Measurements from ENCODE around the gene C19orf85.
"Not testable (repeated sequence)": the region's sequence is repeated elsewhere in the genome, so short reads cannot be mapped to it uniquely, and the experiment has no call there.

C19orf85 gene

DNA sequence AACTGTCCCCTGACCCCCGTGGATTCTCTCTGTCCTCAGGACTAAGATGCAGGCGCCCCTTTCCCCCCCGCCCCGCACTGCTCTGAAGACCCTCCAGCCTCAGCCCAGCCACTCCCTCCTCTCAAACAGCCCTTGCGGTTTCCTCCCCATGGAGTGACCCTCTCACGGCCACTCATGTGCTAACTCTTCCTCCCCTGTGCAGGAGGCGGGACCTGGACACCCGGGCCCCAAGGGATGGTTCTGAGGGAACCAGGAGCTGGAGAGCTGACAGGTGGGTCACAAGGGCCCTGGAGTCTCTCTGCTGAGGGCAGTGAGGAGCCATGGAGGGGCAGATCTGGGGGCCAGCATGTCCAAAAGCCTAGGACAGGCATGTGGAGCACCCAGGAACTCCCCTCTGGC is 5.0 kb downstream of the C19orf85 start:
- no peak for DNase-seq (ENCODE audit: low read depth in 2 of 2)

GRCh38 chr19:55457683-55458457 is 6.7 kb downstream of the C19orf85 start:
- no peak for DNase-seq (ENCODE audit: low read depth in 2 of 2)

- DNase-seq (ENCODE audit: low read depth in 2 of 2) = no peak
Observed at GRCh38 chr19:55456347-55456746, 8.2 kb downstream of the C19orf85 start.

DNA sequence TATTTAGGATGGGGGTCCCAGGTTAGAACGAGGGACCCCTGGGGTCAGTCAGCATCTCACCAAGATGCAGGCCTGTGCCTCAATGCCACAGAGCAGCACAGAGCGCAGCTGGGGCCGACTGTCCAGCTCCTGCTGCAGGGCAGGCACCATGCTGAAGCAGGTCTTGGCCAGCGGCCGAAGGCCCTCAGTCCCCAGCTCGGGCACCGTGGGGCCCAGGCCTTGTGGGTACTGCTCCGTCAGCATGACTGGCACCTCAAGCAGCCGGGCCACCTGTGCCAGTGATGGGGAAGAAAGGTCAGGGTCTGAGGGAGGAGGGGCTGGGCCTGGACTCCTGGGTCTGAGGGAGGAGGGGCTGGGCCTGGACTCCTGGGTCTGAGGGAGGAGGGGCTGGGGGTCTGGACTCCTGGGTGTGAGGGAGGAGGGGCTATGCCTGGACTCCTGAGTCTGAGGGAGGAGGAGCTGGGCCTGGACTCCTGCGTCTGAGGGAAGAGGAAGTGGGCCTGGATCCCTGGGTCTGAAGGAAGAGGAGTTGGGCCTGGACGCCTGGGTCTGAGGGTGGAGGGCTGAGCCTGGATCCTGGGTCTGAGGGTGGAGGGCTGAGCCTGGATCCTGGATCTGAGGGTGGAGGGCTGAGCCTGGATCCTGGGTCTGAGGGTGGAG is 8.8 kb downstream of the C19orf85 start:
- DNase-seq (ENCODE audit: low read depth in 2 of 2) = no peak

GRCh38 chr19:55454787-55455243 is 9.7 kb downstream of the C19orf85 start:
- DNase-seq (ENCODE audit: low read depth in 2 of 2) = no peak

DNA sequence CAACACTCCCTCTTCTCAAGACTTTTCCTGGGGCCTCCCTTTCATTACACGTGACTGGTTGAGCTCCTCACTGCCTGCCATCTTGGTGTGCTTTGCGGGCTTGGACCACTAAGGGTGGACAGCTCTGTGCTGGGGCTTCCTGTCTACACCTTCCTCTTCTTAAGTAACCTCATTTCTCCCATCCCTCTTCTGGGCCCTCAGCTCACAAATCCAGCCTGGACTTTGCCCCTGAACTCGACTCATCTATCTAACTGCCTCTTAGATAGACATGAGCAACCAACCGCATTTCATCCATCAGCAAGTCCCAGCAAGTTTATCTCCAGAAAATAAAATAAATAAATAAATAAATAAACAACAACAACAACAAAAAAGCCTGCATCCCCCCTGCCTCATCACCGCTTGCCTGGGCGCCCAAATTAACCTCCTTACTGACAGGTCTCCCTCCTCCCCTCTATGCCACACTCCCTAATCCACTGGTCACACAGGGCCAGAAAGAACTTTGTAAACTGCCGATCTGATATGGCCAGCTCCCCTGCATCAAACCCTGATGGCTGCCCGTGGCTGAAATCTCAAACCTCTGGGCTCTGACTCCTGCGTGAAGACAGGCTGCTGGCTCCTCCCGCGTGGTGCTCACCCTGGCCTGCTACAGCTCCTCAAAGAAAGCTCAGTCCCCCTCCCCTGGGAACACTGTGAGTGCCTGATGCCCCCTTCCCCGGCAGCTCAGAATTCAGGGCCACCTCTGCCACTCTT is 10.9 kb downstream of the C19orf85 start:
- no peak for DNase-seq (ENCODE audit: low read depth in 2 of 2)

- DNase-seq (ENCODE audit: low read depth in 2 of 2) = no peak
Observed at GRCh38 chr19:55452749-55453346, 11.7 kb downstream of the C19orf85 start.

GRCh38 chr19:55451965-55452748 is 12.4 kb downstream of the C19orf85 start:
- no peak for DNase-seq (ENCODE audit: low read depth in 2 of 2)

GRCh38 chr19:55451163-55451964 is 13.2 kb downstream of the C19orf85 start:
- DNase-seq (ENCODE audit: low read depth in 2 of 2) = no peak

DNA sequence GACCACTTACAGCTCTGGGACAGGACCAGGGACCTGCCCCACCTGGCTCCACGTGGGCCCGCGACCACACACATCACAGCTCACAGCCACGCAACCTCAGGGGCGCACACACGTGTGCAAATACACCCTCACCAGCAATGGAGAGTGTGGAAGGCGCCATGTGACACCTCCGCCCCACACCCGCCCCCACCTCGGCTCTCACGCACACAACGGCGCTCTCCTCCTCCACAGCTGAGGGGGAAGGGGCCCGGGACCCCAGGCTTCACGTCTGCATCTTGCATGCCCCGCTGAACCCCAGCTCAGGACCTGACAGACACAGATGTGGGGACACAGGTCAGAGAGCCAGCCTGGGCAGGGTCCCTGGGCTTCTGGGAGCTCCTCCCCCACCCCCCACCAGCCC is 15.1 kb downstream of the C19orf85 start:
- no peak for DNase-seq (ENCODE audit: low read depth in 2 of 2)

DNA sequence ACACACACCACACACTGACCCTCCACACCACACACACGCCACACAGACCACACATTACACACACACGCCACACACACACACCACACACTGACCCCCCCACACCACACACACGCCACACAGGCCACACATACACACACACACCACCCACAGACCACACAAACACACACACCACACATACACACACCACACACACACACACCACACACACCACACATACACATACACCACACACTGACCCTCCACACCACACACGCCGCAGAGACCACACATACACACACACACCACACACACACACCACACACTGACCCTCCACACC is 16.4 kb downstream of the C19orf85 start:
- not testable (repeated sequence) for DNase-seq (ENCODE audit: low read depth in 2 of 2)

DNA sequence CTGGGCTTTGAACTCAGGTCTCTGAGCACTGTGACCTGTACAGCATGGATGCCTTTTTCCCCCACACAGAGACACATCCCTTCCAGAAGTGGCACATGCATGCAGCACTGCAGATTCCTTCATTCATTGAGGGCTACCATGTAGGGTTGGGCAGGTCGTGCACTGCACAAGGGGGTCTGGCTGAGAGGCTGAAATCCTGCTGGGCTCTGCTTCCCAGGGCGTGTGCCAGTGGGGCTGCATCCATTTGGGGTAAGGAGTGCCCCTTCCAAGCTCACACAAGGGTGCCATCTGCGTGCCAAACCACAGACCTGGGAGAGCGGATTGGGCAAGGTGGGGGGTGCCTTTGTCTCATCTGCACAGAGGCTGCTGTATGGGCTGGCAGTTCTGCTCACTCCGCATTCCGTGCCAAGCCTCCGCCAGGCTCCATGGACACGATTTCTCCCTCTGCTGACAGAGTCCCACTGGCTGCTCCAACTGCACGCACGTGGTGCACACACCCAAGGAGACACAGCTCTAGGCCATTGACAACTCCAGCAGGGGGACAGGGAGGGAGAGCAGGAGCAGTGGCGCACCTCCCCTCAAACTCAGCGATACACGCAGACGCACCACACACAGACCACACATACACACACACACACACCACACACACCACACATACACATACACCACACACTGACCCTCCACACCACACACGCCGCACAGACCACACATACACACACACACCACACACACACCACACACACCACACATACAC is 17.0 kb downstream of the C19orf85 start:
- no peak for DNase-seq (ENCODE audit: low read depth in 2 of 2)

GRCh38 chr19:55446060-55446459 is 18.5 kb downstream of the C19orf85 start:
- no peak for DNase-seq (ENCODE audit: low read depth in 2 of 2)

- no peak for DNase-seq (ENCODE audit: low read depth in 2 of 2)
Observed at GRCh38 chr19:55444646-55445045, 19.9 kb downstream of the C19orf85 start.

GRCh38 chr19:55443824-55444480 is 20.6 kb downstream of the C19orf85 start:
- DNase-seq (ENCODE audit: low read depth in 2 of 2) = no peak

- no peak for DNase-seq (ENCODE audit: low read depth in 2 of 2)
Observed at GRCh38 chr19:55443045-55443823, 21.3 kb downstream of the C19orf85 start, which contains the start of gene SHISA7. Gene SHISA7, minus strand, starts transcription at chr19:55443300. Its CDS starts 437 bp downstream, at chr19:55442863.

GRCh38 chr19:55442372-55442961 is 22.1 kb downstream of the C19orf85 start:
- no peak for DNase-seq (ENCODE audit: low read depth in 2 of 2)

DNA sequence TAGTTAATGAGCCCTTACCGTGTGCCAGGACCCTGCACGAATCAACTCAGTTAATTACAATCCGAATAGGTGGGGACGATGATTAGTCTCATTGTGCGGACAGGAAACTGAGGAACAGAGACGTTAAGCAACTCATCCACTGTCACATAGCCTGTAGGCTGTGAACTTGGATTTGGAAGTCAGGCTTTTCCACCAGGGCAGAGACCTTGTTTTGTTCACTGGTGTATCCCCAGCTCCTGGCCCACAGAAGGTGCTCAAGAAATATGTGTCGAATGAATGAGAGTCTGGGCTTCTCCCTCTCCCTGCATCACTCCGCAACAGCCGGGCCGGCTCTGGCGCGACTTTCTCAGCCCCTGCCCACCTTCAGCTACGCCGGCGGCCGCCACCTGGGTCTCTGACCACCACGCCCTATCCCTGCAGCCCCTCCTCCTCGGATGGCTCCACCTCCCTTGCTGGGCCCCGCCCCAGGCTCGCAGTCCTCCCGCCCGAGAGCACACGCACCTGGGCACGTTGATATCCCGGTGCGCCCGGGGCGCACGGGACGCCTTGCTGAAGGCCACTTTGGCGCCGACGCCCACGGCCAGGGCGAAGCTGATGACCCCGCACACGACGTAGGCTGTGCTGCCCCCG is 22.7 kb downstream of the C19orf85 start:
- DNase-seq (ENCODE audit: low read depth in 2 of 2) = no peak
